Inferior parietal cortex (tissue), 1 donor: ENCODE data around the gene SCUBE3.

Experiments
- DNase-seq: peaks from one replicate; pipeline ENCODE4 v3.0.0-alpha.2; 2016; ENCODE audit errors: extremely low spot score

The SCUBE3 gene

DNA sequence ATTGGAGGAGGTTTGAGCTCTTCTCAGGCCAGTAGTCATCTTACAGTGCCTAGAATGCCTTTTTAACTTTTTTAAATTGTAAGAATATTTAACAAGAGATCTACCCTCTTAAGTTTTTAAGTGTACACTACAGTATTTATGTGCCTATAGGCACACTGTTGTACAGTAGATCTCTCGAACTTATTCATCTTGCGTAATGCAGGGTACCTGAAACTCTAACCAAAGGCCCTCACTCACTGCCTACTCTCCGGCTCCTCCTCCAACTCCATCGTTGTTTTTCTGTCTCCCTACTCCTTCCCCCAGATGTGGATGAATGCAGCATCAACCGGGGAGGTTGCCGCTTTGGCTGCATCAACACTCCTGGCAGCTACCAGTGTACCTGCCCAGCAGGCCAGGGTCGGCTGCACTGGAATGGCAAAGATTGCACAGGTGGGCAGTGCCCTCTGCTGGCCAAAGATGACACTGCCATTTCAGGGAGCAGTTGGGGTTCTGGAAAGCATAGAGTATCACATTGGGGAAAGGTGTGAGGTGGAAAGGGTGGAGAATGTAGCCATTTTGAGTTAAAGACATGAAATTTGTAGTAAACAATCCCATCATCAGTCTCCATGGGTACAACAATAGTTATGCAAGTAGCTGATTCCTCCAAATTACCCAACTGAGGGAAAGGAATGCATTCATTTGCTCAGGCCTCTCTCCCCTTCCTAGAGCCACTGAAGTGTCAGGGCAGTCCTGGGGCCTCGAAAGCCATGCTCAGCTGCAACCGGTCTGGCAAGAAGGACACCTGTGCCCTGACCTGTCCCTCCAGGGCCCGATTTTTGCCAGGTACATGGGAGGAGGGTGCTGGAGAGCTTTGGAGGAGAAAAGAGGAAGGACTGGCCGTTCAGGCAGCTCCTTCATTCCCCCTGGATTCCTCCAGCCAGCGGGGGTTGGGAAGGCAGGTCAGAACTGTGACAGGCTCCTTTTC, 27.4 kb downstream of the SCUBE3 start:
- DNase-seq, result peak; percentile 80

DNA sequence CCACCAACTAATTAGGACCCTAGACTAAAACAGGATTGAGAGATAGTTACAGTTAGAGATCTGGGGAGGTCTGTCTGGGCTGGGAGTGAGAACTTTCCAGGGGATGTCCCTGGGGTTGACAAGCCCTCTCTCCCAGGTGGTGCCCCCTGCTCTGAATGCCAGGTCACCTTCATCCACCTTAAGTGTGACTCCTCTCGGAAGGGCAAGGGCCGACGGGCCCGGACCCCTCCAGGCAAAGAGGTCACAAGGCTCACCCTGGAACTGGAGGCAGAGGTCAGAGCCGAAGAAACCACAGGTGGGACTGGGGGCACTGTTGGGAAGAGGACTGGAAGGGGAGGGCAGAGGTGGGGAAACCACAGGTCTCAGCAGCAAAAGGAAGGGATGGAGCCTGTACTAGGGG, 28.7 kb downstream of the SCUBE3 start:
- DNase-seq, result no peak

DNA sequence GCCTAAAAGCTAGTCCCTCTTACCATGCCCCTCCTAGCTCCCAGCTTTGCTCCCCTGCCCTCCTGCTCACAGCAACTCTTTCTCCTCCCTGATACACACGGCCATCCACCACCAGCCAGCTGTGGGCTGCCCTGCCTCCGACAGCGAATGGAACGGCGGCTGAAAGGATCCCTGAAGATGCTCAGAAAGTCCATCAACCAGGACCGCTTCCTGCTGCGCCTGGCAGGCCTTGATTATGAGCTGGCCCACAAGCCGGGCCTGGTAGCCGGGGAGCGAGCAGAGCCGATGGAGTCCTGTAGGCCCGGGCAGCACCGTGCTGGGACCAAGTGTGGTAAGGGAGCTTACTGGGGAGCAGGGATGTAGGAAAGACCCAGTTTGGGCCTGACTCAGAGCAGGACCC, 29.1 kb downstream of the SCUBE3 start:
- no peak for DNase-seq

DNA sequence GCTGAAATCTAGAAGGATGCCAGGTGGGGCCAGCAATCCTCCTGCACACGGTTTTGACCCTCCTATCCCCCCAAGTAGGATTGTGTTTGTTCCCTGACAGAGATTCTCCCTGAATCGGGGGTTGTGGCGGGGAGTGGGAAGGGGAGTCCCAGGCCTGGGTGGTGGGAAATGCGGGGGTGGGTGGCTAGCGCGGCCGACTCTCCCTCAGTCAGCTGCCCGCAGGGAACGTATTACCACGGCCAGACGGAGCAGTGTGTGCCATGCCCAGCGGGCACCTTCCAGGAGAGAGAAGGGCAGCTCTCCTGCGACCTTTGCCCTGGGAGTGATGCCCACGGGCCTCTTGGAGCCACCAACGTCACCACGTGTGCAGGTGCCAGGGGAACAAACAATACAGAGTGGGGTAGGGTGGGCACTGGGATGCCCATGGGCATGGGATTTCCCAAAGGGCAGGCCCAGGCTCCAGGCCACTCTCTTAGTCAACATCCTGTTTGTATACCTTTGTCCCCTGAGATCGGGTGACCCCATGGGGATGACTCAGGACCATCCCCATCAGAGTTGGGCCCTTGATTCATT, 29.7 kb downstream of the SCUBE3 start:
- DNase-seq, result no peak

DNA sequence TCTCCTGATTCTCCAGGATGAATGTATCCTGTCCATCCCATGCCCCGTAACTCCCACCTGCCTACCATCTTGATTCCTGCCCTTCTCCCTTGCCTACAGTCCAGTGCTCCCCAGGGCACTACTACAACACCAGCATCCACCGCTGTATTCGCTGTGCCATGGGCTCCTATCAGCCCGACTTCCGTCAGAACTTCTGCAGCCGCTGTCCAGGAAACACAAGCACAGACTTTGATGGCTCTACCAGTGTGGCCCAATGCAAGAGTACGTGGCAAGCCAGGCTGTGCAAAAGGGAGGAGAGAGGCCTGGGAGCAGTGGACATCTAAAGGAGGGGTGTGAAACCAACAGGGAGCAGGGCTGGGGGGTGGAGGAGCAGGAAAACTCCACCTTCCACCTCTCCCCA, 30.8 kb downstream of the SCUBE3 start:
- no peak for DNase-seq

DNA sequence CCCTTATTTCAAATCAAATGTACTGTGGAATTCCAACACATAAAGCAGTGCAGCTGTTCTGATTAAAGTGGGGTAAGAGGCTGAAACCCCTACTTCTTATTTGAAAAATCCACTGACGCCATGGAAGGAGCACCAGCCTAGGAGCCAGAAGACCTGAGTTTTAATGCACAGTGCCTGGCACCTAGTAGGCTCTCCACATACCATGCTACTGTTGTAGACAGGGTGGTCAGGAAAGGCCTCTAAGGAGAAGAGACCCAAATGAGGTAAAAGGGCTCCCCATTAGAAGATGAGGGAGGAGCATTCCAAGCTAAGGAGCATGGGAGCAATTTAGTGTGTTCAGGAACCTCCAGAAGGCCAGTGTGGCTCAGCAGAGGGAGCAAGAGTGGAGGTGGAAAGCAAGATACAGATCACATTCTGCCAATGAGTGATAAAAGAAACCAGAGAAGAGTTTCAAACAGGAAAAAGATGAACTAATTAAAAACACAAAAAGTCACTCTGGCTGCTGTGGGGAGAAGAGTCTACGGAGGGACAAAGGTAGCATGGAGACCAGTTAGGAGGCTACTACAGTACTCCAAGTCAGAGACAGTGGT, 34.0 kb downstream of the SCUBE3 start:
- no peak for DNase-seq

DNA sequence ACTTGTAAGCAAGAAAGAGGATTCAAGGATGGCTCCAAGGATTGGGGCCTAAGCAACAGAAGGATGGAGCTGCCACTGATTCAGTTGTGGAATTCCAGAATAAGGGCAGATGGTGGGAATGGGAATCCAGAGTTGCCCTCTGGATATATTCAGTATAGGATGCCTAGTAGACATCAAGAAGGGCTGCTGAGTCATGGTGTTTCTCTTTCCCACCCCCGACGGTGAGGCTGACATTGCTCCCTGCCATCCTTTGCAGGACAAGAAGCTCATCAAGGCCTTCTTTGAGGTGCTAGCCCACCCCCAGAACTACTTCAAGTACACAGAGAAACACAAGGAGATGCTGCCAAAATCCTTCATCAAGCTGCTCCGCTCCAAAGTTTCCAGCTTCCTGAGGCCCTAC, 34.5 kb downstream of the SCUBE3 start:
- DNase-seq, result no peak

DNA sequence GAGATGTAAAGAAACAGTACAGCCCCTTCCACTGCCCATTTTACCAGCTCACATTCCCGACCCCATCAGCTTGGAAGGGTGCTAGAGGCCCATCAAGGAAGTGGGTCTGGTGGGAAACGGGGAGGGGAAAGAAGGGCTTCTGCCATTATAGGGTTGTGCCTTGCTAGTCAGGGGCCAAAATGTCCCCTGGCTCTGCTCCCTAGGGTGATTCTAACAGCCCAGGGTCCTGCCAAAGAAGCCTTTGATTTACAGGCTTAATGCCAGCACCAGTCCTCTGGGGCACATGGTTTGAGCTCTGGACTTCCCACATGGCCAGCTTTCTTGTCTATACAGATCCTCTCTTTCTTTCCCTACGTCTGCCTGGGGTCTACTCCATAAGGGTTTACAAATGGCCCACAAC, 35.2 kb downstream of the SCUBE3 start:
- no peak for DNase-seq

DNA sequence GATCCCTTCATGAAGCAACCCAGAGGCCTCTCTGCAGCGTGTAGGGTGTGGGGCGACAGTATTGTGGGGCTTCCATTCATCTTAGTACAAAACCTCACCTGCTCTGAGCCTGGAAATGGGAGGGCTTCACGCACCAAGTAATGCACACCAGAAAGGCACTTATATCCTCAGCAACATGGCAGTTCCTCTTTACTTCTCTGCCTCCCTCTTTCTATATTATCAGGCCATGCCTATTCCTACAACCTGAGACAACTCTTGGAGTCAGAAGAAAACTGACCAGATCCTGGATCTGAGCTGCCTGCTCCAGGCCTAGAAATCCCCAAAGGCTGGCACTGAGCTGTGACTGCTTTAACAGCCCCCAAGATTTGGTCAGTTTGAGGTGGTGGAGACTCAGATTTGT, 38.2 kb downstream of the SCUBE3 start:
- DNase-seq, result no peak

DNA sequence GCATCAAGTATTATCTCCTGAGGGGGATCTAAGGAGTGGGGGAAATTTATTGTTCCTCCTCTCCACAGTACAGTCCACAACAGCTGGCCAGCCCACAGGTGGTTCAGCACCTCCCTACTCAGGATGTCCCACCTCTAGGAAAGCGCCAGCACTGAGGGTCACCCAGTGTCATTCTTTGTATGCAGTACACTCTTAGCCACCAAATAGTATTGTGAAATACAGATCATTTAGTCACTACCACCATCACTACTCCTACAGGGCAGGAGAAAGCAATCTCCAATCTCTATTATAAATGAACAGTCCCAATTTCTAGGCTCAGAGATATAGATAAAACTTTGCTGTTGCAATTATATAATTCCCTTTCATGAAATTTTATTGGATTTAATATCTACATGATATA, 39.5 kb downstream of the SCUBE3 start:
- no peak for DNase-seq

DNA sequence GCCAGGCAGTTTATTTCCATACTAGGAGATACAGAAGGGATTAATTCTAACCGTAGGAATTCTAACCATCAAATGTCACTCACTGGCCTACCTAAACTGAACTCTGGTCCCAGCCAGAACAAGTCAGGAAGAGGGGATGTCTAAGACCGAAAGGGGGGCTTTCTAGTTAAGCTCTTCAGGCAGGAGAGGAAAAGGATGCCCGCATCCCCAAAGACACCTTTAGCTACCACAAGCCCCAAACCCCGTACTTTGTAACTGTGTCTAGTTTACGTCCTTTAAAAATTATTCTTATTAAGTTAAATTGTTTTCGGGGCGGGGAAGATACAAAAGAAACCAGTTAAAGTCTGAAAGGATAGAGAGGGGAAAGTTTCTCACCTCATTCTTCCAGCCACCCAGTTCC, 44.6 kb downstream of the SCUBE3 start:
- DNase-seq, result no peak

DNA sequence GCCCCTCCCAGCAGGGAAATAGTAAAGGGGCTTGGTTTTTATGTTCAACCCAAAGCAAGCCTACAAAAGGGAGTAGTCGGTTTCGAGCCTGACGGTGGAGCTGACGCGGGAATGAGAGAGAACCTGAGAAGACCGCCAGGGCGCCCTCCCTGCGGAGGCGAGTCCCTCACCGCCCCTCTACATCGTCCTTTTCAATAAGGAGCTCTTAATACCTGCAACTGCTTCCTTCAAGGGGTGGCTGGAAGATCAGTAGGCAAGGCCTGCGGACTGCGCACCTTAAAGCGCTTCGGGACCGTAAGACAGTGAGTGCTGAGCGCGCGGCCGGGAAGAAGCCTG, 45.1 kb downstream of the SCUBE3 start:
- no peak for DNase-seq

DNA sequence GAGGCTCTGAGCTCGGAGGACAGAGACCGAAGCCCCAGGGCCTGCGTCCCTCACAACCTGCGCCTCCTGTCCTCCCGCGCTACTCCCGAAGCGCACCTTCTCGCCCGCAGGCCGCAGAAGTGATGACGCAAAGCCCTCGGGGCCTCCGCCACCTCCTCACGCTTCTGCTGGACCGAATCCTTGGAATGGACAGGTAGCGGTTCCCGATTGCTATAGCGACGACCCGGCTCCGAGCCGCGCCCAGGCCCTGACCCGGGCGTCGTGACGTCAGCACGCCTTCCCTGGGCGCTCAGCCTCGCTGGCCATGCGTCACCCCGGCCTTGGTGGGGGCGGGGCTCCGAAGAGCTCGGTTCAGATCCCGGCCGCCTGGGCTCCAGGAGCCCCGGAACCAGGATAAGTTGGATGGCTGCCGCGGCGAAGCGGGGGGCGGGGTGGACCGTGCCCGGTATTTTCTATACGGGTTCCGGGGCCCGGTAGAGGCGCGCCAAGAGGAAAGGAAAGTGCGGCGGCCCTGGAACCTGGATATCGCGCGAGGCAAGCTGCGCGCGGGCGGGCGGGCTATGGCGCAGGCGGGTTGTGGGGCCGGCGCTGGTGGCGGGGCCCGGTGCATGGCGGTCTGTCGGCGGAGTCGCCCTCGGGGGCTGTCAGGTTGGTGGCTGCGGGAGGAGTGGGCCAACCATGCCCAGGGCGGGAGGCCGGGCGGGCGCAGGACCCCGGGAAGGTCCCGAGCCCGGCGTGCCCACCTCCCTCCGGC, 45.6 kb downstream of the SCUBE3 start, which contains the start of gene ZNF76:
Gene ZNF76 (plus strand): TSS at position 542 of the 754 bp plus-strand sequence. CDS start 21,417 bp downstream, outside the sequence.
- DNase-seq, result peak; percentile 96

DNA sequence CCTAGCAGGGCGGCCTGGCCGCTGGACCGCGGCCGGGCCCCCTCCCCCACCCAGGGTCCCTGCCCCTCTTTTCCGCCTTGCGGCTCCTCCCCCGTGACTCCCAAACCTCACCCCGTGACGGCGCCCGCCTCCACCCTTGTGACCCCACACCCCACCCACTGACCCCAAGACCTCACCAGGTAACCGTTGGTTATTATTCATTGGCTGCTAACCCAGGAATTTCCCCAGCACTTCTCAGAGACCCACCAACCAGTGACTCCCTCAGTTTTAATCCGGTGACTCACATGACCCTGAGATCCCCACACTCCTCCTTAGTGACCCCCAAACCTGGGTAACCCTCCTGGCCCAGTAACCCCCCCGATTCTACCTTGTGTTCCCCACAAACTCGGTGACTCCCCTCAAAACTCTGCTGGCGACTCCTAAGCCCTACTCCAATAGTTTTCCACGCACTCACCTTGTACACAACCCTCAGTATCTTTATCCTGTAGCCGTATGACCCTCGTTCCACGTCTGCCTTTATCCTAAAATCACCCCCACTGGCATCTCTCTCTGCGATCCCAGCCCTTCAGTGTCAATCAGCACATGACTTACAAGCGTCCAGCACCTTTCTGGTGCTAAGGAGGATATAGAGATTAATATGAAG, 46.3 kb downstream of the SCUBE3 start:
- DNase-seq, result no peak

DNA sequence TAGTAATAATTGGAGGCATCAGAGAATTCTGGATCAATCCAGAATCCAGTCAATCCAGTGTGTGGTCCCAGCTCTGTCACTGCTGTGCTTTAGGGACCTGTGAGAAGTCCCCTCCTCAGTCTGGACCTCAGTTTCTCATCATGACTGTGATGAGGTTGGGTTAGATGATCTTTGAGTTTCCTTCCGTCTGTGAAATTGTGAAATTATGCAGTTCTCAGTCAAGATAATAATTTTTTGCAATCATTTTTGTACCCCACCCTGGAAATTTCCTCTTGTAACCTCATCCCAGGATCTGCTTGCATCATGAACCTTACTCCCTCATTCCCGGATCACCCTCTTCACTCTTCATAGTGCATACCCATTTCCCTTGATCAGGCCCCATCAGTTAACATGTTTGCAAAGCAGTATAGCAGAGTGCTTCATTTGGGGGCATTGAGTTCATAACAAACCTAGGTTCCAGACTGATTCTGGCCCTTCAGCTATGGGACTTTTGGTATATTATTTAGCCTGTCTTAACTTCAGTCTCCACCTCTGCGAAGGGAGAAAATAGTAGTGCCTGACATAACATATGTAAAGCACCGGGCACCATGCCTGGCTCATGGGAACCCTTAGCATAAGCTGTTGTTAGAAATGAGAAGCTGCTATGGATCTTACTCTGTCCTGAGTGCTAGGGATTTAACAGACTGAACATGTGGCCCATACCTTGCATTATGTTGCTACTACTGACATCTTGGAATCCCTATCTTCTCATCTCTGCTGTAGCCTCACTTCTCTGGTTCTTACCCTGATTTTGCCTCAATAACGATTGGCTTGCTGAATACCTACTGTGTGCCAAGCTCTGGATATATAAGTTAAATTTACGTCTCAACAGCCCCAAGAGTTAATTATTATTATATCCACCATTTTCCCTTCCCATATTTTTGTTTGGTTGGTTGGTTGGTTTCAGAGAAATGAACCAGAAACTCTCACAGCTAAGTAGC, 47.1 kb downstream of the SCUBE3 start:
- DNase-seq, result peak; percentile 33

DNA sequence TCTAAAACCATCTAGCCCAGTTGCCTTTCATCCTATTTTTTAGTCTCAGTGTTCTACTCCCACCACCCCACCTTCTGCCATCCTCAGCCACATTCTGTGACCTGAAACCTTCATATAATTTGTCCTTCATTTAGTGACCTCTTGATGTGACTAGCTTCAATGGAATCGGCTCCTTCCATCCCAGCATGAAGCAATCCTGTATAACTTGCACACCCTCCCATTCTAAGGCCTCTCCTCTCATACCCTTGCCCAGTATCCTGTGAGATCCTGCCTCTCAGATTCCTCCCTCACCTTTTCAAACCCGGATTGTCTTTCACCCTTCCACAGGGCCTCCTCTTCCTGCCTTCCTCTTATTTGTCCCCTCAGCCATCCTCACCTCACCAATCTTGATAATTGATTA, 48.8 kb downstream of the SCUBE3 start:
- no peak for DNase-seq

DNA sequence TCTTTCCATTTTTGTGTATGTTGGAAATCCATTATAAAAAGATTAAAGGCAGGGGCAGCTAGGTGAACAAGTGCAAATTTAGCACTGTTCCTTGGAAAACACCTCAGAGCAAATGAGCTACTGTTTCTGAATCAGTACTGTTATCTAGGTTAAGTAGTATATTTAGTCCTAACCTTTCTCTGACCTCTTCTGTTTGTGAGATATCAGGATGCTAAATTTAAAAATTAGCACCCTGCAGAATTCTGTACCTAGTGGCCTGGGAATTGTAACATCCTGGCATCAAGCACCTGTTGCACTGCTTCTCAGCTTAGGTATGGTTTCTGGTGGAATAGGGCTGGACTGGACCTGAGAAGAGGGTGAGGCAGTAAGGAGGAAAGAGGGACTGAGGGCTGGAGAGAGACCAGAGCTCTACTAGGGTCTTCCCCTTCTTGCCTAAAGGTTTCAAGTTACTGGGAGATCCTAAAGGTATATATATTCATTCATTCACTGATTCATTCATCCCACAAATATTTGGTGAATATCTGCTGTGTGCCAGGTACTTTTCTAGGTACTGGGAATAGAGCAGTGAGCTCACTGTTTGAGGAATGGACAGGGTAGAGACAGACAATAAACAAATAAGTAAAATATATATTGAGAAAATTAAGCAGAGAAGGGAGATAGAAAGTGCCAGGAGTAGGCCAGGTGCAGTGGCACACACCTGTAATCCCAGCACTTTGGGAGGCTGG, 51.0 kb downstream of the SCUBE3 start:
- DNase-seq, result no peak

DNA sequence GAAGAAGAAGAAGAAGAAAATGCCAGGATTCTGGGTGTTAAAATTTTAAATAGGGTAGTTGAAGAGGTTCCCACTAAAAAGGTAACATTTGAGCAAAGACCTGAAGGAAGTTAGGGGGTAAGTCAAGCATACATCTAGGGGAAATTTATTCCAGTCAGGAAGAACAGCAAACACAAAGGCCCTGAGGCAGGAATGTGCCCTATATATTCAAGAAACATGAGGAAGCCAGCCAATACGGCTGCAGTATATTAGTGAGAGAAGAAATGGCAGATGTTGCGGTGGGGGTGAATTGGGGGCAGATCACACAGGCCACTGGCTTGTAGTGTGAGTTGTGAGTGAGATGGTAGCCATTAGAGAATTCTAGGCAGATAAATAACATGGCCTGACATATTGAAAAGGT, 51.8 kb downstream of the SCUBE3 start:
- no peak for DNase-seq

DNA sequence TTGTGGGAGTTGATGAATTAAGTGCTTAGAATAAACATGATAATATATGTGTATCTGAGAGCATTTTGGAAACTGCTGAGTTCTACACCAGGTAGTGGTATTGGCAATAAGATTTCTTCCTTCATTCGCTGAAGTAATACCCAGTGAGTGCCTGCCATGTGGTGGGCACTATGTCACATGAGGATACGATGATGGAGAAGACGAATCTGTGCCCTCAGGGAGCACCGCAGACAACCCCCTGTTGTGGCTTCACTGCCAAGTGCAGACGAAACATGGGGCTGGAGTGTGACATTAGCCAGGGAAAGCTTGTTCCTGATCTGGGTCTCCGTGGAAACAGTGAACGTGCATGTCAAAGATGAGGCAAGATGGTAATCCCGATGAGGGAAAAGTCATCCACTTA, 53.7 kb downstream of the SCUBE3 start:
- DNase-seq, result no peak

DNA sequence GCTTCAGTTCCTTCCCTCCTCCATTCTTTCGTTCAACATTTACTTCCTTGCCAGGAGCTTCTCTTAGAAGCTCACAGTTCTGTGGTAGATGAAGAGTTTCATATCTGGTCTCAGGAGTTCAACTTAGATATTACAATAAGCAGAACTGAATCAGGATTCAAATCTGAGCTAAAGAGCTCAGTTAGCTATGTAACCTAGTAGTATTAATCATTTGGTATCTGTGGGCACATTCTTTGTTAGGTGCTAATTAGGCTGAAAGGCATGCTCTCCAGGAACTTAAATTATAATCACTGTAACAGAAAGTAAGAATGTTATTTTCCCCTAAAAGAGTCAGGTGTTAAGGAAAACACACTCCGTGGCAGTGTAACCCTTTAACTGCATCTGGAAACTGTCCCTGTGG, 54.1 kb downstream of the SCUBE3 start:
- DNase-seq, result no peak
